CD4-positive, alpha-beta T cell treated with Interleukin-4 for 4 hours (primary cell): ENCODE data around the gene CDK8.
"Not testable (repeated sequence)": the region's sequence is repeated elsewhere in the genome, so short reads cannot be mapped to it uniquely, and the experiment has no call there.

Experiments
- DNase-seq: peaks from one replicate; pipeline ENCODE4 v3.0.0-alpha.2; 2020

Gene CDK8

GRCh38 chr13:26253787-26254582, at the start of gene CDK8:
CDK8 (plus strand) TSS chr13:26254129; CDS start chr13:26254642, 513 bp downstream.
- peak; percentile 91 for DNase-seq

- no peak for DNase-seq
These were observed 45.6 kb upstream of the CDK8 start for GRCh38 chr13:26208287-26208686.

- no peak for DNase-seq
These were observed 40.6 kb upstream of the CDK8 start for GRCh38 chr13:26213345-26213744.

- no peak for DNase-seq
These were observed 39.9 kb upstream of the CDK8 start for GRCh38 chr13:26213982-26214381.

GRCh38 chr13:26216042-26216441, 37.9 kb upstream of the CDK8 start:
- no peak for DNase-seq

- DNase-seq, result no peak
These were observed 34.2 kb upstream of the CDK8 start for GRCh38 chr13:26219726-26220125.

- no peak for DNase-seq
These were observed 33.4 kb upstream of the CDK8 start for GRCh38 chr13:26220575-26220974.

- no peak for DNase-seq
These were observed 32.6 kb upstream of the CDK8 start for GRCh38 chr13:26221399-26221720.

GRCh38 chr13:26221721-26222519, 32.0 kb upstream of the CDK8 start, which contains the start of gene RNF6:
RNF6 (minus strand) TSS chr13:26222314; CDS start chr13:26219649, 2,665 bp downstream.
- peak; percentile 95 for DNase-seq

- DNase-seq, result no peak
These were observed 31.3 kb upstream of the CDK8 start for GRCh38 chr13:26222520-26223046.

- no peak for DNase-seq
These were observed 27.9 kb upstream of the CDK8 start for GRCh38 chr13:26225896-26226617.

GRCh38 chr13:26227166-26227971, 26.6 kb upstream of the CDK8 start:
- DNase-seq, result no peak

GRCh38 chr13:26228096-26228495, 25.8 kb upstream of the CDK8 start:
- DNase-seq, result no peak

GRCh38 chr13:26229080-26229615, 24.8 kb upstream of the CDK8 start:
- no peak for DNase-seq

GRCh38 chr13:26230703-26231102, 23.2 kb upstream of the CDK8 start:
- DNase-seq, result no peak

GRCh38 chr13:26236296-26236695, 17.6 kb upstream of the CDK8 start:
- no peak for DNase-seq

GRCh38 chr13:26246154-26246553, 7.8 kb upstream of the CDK8 start:
- DNase-seq, result no peak

- no peak for DNase-seq
These were observed 6.9 kb upstream of the CDK8 start for GRCh38 chr13:26247011-26247410.

GRCh38 chr13:26247608-26248007, 6.3 kb upstream of the CDK8 start:
- no peak for DNase-seq

GRCh38 chr13:26249551-26249950, 4.4 kb upstream of the CDK8 start:
- no peak for DNase-seq

- DNase-seq, result not testable (repeated sequence)
These were observed 1.9 kb upstream of the CDK8 start for GRCh38 chr13:26252006-26252405.

GRCh38 chr13:26253262-26253786, 605 bp upstream of the CDK8 start:
- no peak for DNase-seq
